HepG2 (cell line): ENCODE measurements around the gene CD19. TPM values are rescaled to one million over a fixed set of nuclear protein-coding genes. Genes with fewer than 3 reads are reported as not detected.
A peak's percentile ranks its signal among the peaks of the same experiment; 100 is the strongest.

Experiments used
- ATM ChIP-seq: fragments of 450-650 bp; IDR thresholded peaks from 2 replicates; pipeline ENCODE4 v1.7.1; 2017; ENCODE audit warnings: mild to moderate bottlenecking, borderline replicate concordance
- BRCA1 ChIP-seq: sonication (generic); formaldehyde crosslinking; IDR thresholded peaks from 2 replicates; pipeline ENCODE4 v1.4.0; 2020; ENCODE audit warnings: missing genetic modification reagents
- DNMT1 ChIP-seq: sonication (generic); formaldehyde crosslinking; IDR thresholded peaks from 2 replicates; pipeline ENCODE4 v1.5.1; 2020; ENCODE audit warnings: mild to moderate bottlenecking, missing genetic modification reagents
- DPF2 ChIP-seq: sonication (generic); formaldehyde crosslinking; IDR thresholded peaks from 2 replicates; pipeline ENCODE4 v1.4.0; 2020; ENCODE audit warnings: mild to moderate bottlenecking, low read depth, missing genetic modification reagents, borderline replicate concordance
- ELF3 ChIP-seq: IDR thresholded peaks from 2 replicates; pipeline ENCODE4 v1.6.1; 2016; ENCODE audit warnings: missing genetic modification reagents, missing compliant biosample characterization
- HHEX ChIP-seq: IDR thresholded peaks from 2 replicates; pipeline ENCODE4 v1.6.1; 2016; ENCODE audit warnings: control low read depth
- KLF6 ChIP-seq: IDR thresholded peaks from 2 replicates; pipeline ENCODE4 v1.8.0; 2016; ENCODE audit warnings: missing biosample characterization, missing genetic modification reagents
- MIXL1 ChIP-seq: IDR thresholded peaks from 2 replicates; pipeline ENCODE4 v1.6.1; 2016
- MTA1 ChIP-seq: sonication (generic); formaldehyde crosslinking; IDR thresholded peaks from 2 replicates; pipeline ENCODE4 v1.4.0; 2020; ENCODE audit warnings: missing genetic modification reagents, mild to moderate bottlenecking, borderline replicate concordance
- NR2C2 ChIP-seq: sonication (generic); formaldehyde crosslinking; IDR thresholded peaks from 2 replicates; pipeline ENCODE4 v1.4.0; 2020; ENCODE audit warnings: missing genetic modification reagents, mild to moderate bottlenecking, moderate library complexity, borderline replicate concordance
- PAWR ChIP-seq: sonication (generic); formaldehyde crosslinking; IDR thresholded peaks from 2 replicates; pipeline ENCODE4 v1.4.0; 2020; ENCODE audit warnings: missing genetic modification reagents, mild to moderate bottlenecking, borderline replicate concordance
- PLRG1 ChIP-seq: fragments of 450-650 bp; conservative IDR thresholded peaks from 2 replicates; pipeline ENCODE4 v1.6.1; 2016
- POLR2A ChIP-seq, 2 experiments: IDR thresholded peaks; 2 replicates each; pipeline ENCODE4 v1.6.1; 2011; ENCODE audit warnings: low read depth in 2 of 2, low read length in 2 of 2, mild to moderate bottlenecking in 1 of 2, moderate library complexity in 1 of 2; ENCODE audit not compliant: insufficient read depth in 1 of 2
- REL ChIP-seq: sonication (generic); formaldehyde crosslinking; conservative IDR thresholded peaks from 2 replicates; pipeline ENCODE4 v1.8.0; 2022; ENCODE audit warnings: mild to moderate bottlenecking, missing genetic modification reagents, moderate library complexity
- SETDB1 ChIP-seq: sonication (generic); formaldehyde crosslinking; IDR thresholded peaks from 2 replicates; pipeline ENCODE4 v1.5.1; 2020; ENCODE audit warnings: missing genetic modification reagents, mild to moderate bottlenecking, borderline replicate concordance
- SYNCRIP ChIP-seq: fragments of 200-400 bp; formaldehyde crosslinking; IDR thresholded peaks from 2 replicates; pipeline ENCODE4 v1.6.1; 2018; ENCODE audit warnings: mild to moderate bottlenecking, low read depth, low read length; ENCODE audit not compliant: insufficient read depth
- ZFP37 ChIP-seq: sonication (generic); formaldehyde crosslinking; IDR thresholded peaks from 2 replicates; pipeline ENCODE4 v1.4.0; 2020; ENCODE audit warnings: missing genetic modification reagents, borderline replicate concordance
- ZNF136 ChIP-seq: sonication (generic); formaldehyde crosslinking; IDR thresholded peaks from 2 replicates; pipeline ENCODE4 v1.8.1; 2022; ENCODE audit warnings: low read depth, mild to moderate bottlenecking, moderate library complexity, missing genetic modification reagents
- ZNF317 ChIP-seq: sonication (generic); formaldehyde crosslinking; IDR thresholded peaks from 2 replicates; pipeline ENCODE4 v1.5.0; 2020; ENCODE audit warnings: mild to moderate bottlenecking, missing genetic modification reagents
- ZNF350 ChIP-seq: sonication (generic); formaldehyde crosslinking; IDR thresholded peaks from 2 replicates; pipeline ENCODE4 v1.4.0; 2020; ENCODE audit warnings: mild to moderate bottlenecking, low read depth, missing genetic modification reagents, borderline replicate concordance
- ZNF367 ChIP-seq: sonication (generic); formaldehyde crosslinking; IDR thresholded peaks from 2 replicates; pipeline ENCODE4 v1.4.0; 2020; ENCODE audit warnings: missing genetic modification reagents, borderline replicate concordance
- ZNF430 ChIP-seq: sonication (generic); formaldehyde crosslinking; IDR thresholded peaks from 2 replicates; pipeline ENCODE4 v1.9.0; 2021; ENCODE audit warnings: mild to moderate bottlenecking, missing genetic modification reagents
- ZNF747 ChIP-seq: sonication (generic); formaldehyde crosslinking; IDR thresholded peaks from 2 replicates; pipeline ENCODE4 v1.8.1; 2023; ENCODE audit warnings: missing genetic modification reagents, mild to moderate bottlenecking, borderline replicate concordance
- ZNF816 ChIP-seq: sonication (generic); formaldehyde crosslinking; IDR thresholded peaks from 2 replicates; pipeline ENCODE4 v1.8.0; 2022; ENCODE audit warnings: missing genetic modification reagents, mild to moderate bottlenecking, borderline replicate concordance
- polyA plus RNA-seq, 8 experiments: library from polyadenylated mRNA; depleted of rRNA in 3 of 8; stranded (reverse) in 7 of 8; unstranded in 1 of 8; fragments of >200 nt; fragmentation: Illumina TruSeq in 4 of 8; extraction: Trizol in 4 of 8; gene quantifications; 2 replicates each; pipeline versions ENCODE4 v1.2.1 to v1.2.3, GENCODE V29; 2011 to 2016; ENCODE audit warnings: low read depth in 4 of 8, missing spikeins in 1 of 8, mixed read lengths in 1 of 8; ENCODE audit not compliant: insufficient read depth in 1 of 8
- total RNA-seq, 5 experiments: library from RNA; depleted of rRNA; stranded (reverse); fragments of >200 nt; fragmentation: Illumina TruSeq; extraction: Trizol; gene quantifications; 2 replicates each; pipeline ENCODE4 v1.2.3, GENCODE V29; 2016; ENCODE audit warnings: low read depth in 1 of 5
- TF ChIP-seq, protein P1 (sequence below): sonication (generic); formaldehyde crosslinking; IDR thresholded peaks from 2 replicates; pipeline ENCODE4 v1.8.0; 2022; ENCODE audit warnings: mild to moderate bottlenecking, missing genetic modification reagents, moderate library complexity
- TF ChIP-seq, protein P2 (sequence below): sonication (generic); formaldehyde crosslinking; IDR thresholded peaks from 2 replicates; pipeline ENCODE4 v1.5.0; 2020; ENCODE audit warnings: missing genetic modification reagents
- TF ChIP-seq, protein P3 (sequence below): sonication (generic); formaldehyde crosslinking; IDR thresholded peaks from 2 replicates; pipeline ENCODE4 v1.8.1; 2023; ENCODE audit warnings: mild to moderate bottlenecking, moderate library complexity, missing genetic modification reagents
- TF ChIP-seq, protein P4 (sequence below): sonication (generic); formaldehyde crosslinking; IDR thresholded peaks from 2 replicates; pipeline ENCODE4 v1.4.0; 2020; ENCODE audit warnings: missing genetic modification reagents, low read depth, mild to moderate bottlenecking, borderline replicate concordance

Gene CD19
- total and polyA plus RNA-seq, 2 of the 13 experiments (the other 11 are each of a cell fraction or from before 2014, with no cell fraction given) = 0.55 to 1.1 TPM

DNA sequence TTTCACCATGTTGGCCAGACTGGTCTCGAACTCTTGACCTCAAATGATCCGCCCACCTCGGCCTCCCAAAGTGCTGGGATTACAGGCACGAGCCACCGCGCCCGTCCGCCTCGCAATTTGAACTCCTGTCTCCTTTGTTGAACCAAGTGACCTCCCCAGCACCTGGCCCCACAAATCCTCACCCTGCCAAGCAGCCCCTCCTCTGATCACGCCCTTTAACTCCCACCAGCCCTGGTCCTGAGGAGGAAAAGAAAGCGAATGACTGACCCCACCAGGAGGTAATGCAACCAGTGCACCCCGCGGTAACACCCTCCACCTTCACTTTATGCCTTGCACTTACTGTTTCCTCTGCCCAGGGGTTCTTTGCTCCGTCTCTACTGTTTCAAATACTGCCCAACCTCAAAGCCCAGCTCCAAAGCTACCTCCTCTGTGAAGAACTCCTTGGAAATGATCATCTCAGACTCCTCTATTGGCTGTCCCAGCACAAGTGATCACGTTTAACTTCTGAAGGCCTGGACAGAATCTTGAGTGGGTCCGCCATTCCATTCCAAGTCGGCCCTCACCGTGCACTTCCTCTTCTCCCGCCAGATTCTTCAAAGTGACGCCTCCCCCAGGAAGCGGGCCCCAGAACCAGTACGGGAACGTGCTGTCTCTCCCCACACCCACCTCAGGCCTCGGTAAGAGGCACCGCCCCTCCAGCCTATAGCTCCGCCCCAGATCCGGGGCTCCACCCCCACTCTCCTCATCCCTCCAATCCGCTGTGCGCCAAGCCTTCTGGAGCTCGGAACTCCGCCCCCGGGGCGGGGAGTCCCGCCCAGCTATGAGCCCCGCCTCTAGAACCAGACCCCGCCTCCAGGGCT is 4.4 kb downstream of the CD19 start (continued):
- TF ChIP-seq, protein P1, sequence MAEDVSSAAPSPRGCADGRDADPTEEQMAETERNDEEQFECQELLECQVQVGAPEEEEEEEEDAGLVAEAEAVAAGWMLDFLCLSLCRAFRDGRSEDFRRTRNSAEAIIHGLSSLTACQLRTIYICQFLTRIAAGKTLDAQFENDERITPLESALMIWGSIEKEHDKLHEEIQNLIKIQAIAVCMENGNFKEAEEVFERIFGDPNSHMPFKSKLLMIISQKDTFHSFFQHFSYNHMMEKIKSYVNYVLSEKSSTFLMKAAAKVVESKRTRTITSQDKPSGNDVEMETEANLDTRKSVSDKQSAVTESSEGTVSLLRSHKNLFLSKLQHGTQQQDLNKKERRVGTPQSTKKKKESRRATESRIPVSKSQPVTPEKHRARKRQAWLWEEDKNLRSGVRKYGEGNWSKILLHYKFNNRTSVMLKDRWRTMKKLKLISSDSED = no peak
- TF ChIP-seq PAWR (no peak), NR2C2 (CRISPR knock-in tag) (no peak), ZNF747 (CRISPR knock-in tag) (no peak), MTA1 (CRISPR knock-in tag) (no peak), ZNF350 (CRISPR knock-in tag) (no peak), ZFP37 (CRISPR knock-in tag) (no peak), ZNF136 (CRISPR knock-in tag) (no peak), PLRG1 (no peak), ZNF816 (CRISPR knock-in tag) (no peak), BRCA1 (CRISPR knock-in tag) (no peak; the same call in 1 of the 2 replicates), ELF3 (peak; percentile 61), POLR2A (IDR thresholded peaks at IDR 0.05; ENCODE audit: insufficient read depth in 1 of 2, low read depth in 2 of 2, low read length in 2 of 2) (peak; percentile 19 to 40; a peak in 1 of 4 replicates), SYNCRIP (no peak), ATM (no peak), ZNF430 (CRISPR knock-in tag) (no peak), ZNF367 (no peak), DNMT1 (no peak), ZNF317 (CRISPR knock-in tag) (no peak), MIXL1 (no peak), SETDB1 (no peak), DPF2 (CRISPR knock-in tag) (no peak), HHEX (CRISPR knock-in tag) (no peak), KLF6 (no peak), REL (CRISPR knock-in tag) (no peak)
- TF ChIP-seq, protein P2, sequence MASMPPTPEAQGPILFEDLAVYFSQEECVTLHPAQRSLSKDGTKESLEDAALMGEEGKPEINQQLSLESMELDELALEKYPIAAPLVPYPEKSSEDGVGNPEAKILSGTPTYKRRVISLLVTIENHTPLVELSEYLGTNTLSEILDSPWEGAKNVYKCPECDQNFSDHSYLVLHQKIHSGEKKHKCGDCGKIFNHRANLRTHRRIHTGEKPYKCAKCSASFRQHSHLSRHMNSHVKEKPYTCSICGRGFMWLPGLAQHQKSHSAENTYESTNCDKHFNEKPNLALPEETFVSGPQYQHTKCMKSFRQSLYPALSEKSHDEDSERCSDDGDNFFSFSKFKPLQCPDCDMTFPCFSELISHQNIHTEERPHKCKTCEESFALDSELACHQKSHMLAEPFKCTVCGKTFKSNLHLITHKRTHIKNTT (CRISPR knock-in tag) = no peak
- TF ChIP-seq, protein P3, sequence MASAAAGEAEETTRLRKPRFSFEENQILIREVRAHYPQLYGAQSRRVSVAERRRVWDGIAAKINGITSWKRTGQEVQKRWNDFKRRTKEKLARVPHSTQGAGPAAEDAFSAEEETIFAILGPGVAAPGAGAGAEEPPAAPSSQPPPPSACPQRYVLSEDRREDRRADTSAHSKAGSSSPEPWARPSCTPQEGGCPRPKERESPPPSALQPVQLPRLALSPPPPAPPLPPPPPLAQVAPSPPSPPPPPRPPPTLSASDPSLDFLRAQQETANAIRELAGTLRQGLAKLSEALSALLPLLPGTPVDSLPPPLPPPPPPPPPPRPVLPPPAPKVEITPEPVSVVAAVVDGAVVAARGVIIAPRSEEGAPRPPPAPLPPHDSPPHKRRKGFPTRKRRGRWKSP (CRISPR knock-in tag) = peak; percentile 58; the same call in 1 of the 2 replicates
- TF ChIP-seq, protein P4, sequence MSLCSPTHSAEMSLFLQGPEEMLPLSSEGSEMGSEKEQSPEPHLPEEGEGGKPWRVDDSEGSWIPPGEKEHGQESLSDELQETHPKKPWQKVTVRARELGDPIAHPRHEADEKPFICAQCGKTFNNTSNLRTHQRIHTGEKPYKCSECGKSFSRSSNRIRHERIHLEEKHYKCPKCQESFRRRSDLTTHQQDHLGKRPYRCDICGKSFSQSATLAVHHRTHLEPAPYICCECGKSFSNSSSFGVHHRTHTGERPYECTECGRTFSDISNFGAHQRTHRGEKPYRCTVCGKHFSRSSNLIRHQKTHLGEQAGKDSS (CRISPR knock-in tag) = no peak; the same call in 1 of the 2 replicates
